A549 (cell line): Measurements from ENCODE around the gene NTM. TPM values are rescaled to one million over a fixed set of nuclear protein-coding genes. Genes with fewer than 3 reads are reported as not detected.

Source experiments
- ATAC-seq, 2 experiments: fragments of 200-7000 bp in 1 of 2; fragments of >200 bp in 1 of 2; cut with Nextera tagmentation in 1 of 2; cut with Tn5 transposase in 1 of 2; 3 replicates each; pipeline versions ENCODE4 v1.8.0 to v1.9.1; 2018 to 2020; ENCODE audit warnings: mild to moderate bottlenecking in 1 of 2, moderate library complexity in 1 of 2
- CTCF ChIA-PET: fragments of 300-600 bp; sonication (Branson Sonifier 250); formaldehyde crosslinking; extraction: SDS; loops from one replicate; lab custom pipeline; 2021; ENCODE audit warnings: antibody characterized with exemption, inconsistent platforms; lab: Yijun Ruan, JAX
- POLR2A ChIA-PET: fragments of 350-600 bp; formaldehyde crosslinking; extraction: SDS; loops from one replicate; lab custom pipeline; 2021; ENCODE audit warnings: antibody characterized with exemption, inconsistent platforms; lab: Yijun Ruan, JAX
- DNase-seq, 2 experiments: peaks; one replicate each; pipeline versions ENCODE4 v3.0.0 to v3.0.0-alpha.2; 2011 to 2016; ENCODE audit warnings: low read depth in 1 of 2, low spot score in 1 of 2
- FAIRE-seq: peaks from 2 replicates; lab custom pipeline; 2011; peaks lifted over from hg19 to GRCh38; lab: Jason Lieb, UNC
- H3K27ac ChIP-seq, 2 experiments: fragments of >200 bp; sonication (Bioruptor Twin); formaldehyde crosslinking; 3 replicates each; pipeline ENCODE4 v1.5.1; 2016 to 2017
- H3K4me1 ChIP-seq: fragments of >200 bp; sonication (Bioruptor Twin); formaldehyde crosslinking; 3 replicates; pipeline ENCODE4 v1.6.1; 2016
- H3K4me2 ChIP-seq: fragments of >200 bp; sonication (Bioruptor Twin); formaldehyde crosslinking; 3 replicates; pipeline ENCODE4 v1.6.1; 2016
- H3K4me3 ChIP-seq: fragments of >200 bp; sonication (Bioruptor Twin); formaldehyde crosslinking; 3 replicates; pipeline ENCODE4 v1.5.1; 2016
- H3K9me3 ChIP-seq: fragments of >200 bp; sonication (Bioruptor Twin); formaldehyde crosslinking; 3 replicates; pipeline ENCODE4 v1.6.1; 2016
- CBX2 ChIP-seq: fragments of 200-600 bp; sonication (generic); IDR thresholded peaks from 2 replicates; pipeline ENCODE4 v1.6.1; 2016; ENCODE audit warnings: low read depth, mild to moderate bottlenecking, borderline replicate concordance
- CBX8 ChIP-seq: fragments of 200-600 bp; sonication (generic); IDR thresholded peaks from 2 replicates; pipeline ENCODE4 v1.6.1; 2016
- CHD4 ChIP-seq: fragments of 200-600 bp; sonication (generic); IDR thresholded peaks from 2 replicates; pipeline ENCODE4 v1.6.1; 2016; ENCODE audit warnings: antibody characterized with exemption, mild to moderate bottlenecking, borderline replicate concordance
- EHF ChIP-seq: fragments of 250-450 bp; sonication (Bioruptor Pico); IDR thresholded peaks from 2 replicates; pipeline ENCODE4 v1.5.0; 2020; ENCODE audit warnings: mild to moderate bottlenecking
- FOSB ChIP-seq: fragments of 250-450 bp; sonication (Bioruptor Pico); IDR thresholded peaks from 2 replicates; pipeline ENCODE4 v1.5.0; 2020; ENCODE audit warnings: mild to moderate bottlenecking, moderate library complexity
- FOXS1 ChIP-seq: fragments of 250-450 bp; sonication (Bioruptor Pico); IDR thresholded peaks from 2 replicates; pipeline ENCODE4 v1.5.0; 2020; ENCODE audit warnings: mild to moderate bottlenecking, moderate library complexity
- GATA3 ChIP-seq: IDR thresholded peaks from 2 replicates; pipeline ENCODE4 v1.6.1; 2012; ENCODE audit warnings: borderline replicate concordance
- HDAC2 ChIP-seq: fragments of 200-600 bp; sonication (generic); IDR thresholded peaks from 2 replicates; pipeline ENCODE4 v1.6.1; 2016
- HOXA7 ChIP-seq: fragments of 250-450 bp; sonication (Bioruptor Pico); IDR thresholded peaks from 2 replicates; pipeline ENCODE4 v1.5.0; 2020; ENCODE audit warnings: mild to moderate bottlenecking, moderate library complexity
- HOXB5 ChIP-seq: fragments of 250-450 bp; sonication (Bioruptor Pico); IDR thresholded peaks from 2 replicates; pipeline ENCODE4 v1.5.0; 2020; ENCODE audit warnings: mild to moderate bottlenecking, moderate library complexity
- JUN ChIP-seq, 2 experiments: fragments of >200 bp; sonication (Bioruptor Twin); formaldehyde crosslinking; IDR thresholded peaks; 2 replicates in 1 of 2; 3 replicates in 1 of 2; pipeline ENCODE4 v1.6.1; 2016 to 2017
- JUNB ChIP-seq: fragments of >200 bp; sonication (Bioruptor Twin); formaldehyde crosslinking; IDR thresholded peaks from 2 replicates; pipeline ENCODE4 v1.6.1; 2016
- KDM1A ChIP-seq: fragments of 200-600 bp; sonication (generic); IDR thresholded peaks from 2 replicates; pipeline ENCODE4 v1.6.1; 2016; ENCODE audit warnings: low read depth, mild to moderate bottlenecking
- MAFK ChIP-seq: fragments of 450-650 bp; IDR thresholded peaks from 2 replicates; pipeline ENCODE4 v1.6.1; 2014; ENCODE audit not compliant: partially characterized antibody
- MAX ChIP-seq: IDR thresholded peaks from 2 replicates; pipeline ENCODE4 v1.6.1; 2012
- PHF8 ChIP-seq: fragments of 200-600 bp; sonication (generic); IDR thresholded peaks from 2 replicates; pipeline ENCODE4 v1.6.1; 2016; ENCODE audit warnings: low read depth, mild to moderate bottlenecking, antibody characterized with exemption, moderate library complexity, borderline replicate concordance
- POLR2AphosphoS2 ChIP-seq: conservative IDR thresholded peaks from 2 replicates; pipeline ENCODE4 v1.6.1; 2012; ENCODE audit warnings: low read length, improper control_type of control experiment, inconsistent platforms
- RAD21 ChIP-seq, 2 experiments: fragments of >200 bp in 1 of 2; sonication (Bioruptor Twin) in 1 of 2; formaldehyde crosslinking in 1 of 2; IDR thresholded peaks in 1 of 2; conservative IDR thresholded peaks in 1 of 2; 2 replicates in 1 of 2; 3 replicates in 1 of 2; pipeline ENCODE4 v1.6.1; 2012 to 2018; ENCODE audit warnings: inconsistent platforms in 1 of 2
- REST ChIP-seq: fragments of 200-600 bp; sonication (generic); IDR thresholded peaks from 2 replicates; pipeline ENCODE4 v1.6.1; 2016; ENCODE audit warnings: antibody characterized with exemption, mild to moderate bottlenecking, moderate library complexity
- RNF2 ChIP-seq: fragments of 200-600 bp; sonication (generic); IDR thresholded peaks from 2 replicates; pipeline ENCODE4 v1.6.1; 2016; ENCODE audit warnings: low read depth, mild to moderate bottlenecking, antibody characterized with exemption, moderate library complexity, borderline replicate concordance
- SMC3 ChIP-seq: fragments of >200 bp; sonication (Bioruptor Twin); formaldehyde crosslinking; IDR thresholded peaks from 3 replicates; pipeline ENCODE4 v1.6.1; 2018; ENCODE audit warnings: inconsistent platforms
- TFCP2L1 ChIP-seq: fragments of 250-450 bp; sonication (Bioruptor Pico); IDR thresholded peaks from 2 replicates; pipeline ENCODE4 v1.5.0; 2021; ENCODE audit warnings: mild to moderate bottlenecking
- WGBS: methylation state at CpG from one replicate; pipeline ENCODE4 v1.1.6; 2017; ENCODE audit errors: missing lambda C conversion rate; 5-methylcytosine and 5-hydroxymethylcytosine counted together
- polyA plus RNA-seq, 4 experiments: library from polyadenylated mRNA; depleted of rRNA in 3 of 4; stranded (reverse); fragments of >200 nt; fragmentation: RNase III in 1 of 4; extraction: RNeasy Plus Mini Kit Qiagen cat#74134 plus additional on column Dnase treatment in 1 of 4; gene quantifications; 2 replicates in 3 of 4; 3 replicates in 1 of 4; pipeline ENCODE4 v1.2.3, GENCODE V29; 2011 to 2017
- TF ChIP-seq, protein P1 (sequence below): fragments of 150-350 bp; IDR thresholded peaks from 2 replicates; pipeline ENCODE4 v1.6.1; 2014; ENCODE audit warnings: low read depth, mild to moderate bottlenecking, low read length
- TF ChIP-seq, protein P2 (sequence below): fragments of 250-450 bp; sonication (Bioruptor Pico); IDR thresholded peaks from 2 replicates; pipeline ENCODE4 v1.5.0; 2021; ENCODE audit warnings: mild to moderate bottlenecking, moderate library complexity, borderline replicate concordance
- TF ChIP-seq, protein P3 (sequence below): fragments of 250-450 bp; sonication (Bioruptor Pico); IDR thresholded peaks from 2 replicates; pipeline ENCODE4 v1.5.0; 2020; ENCODE audit warnings: low read depth, mild to moderate bottlenecking, moderate library complexity

Gene NTM
- polyA plus RNA-seq, 2 of the 4 experiments (the other 2 are of a cell fraction): not detected

DNA sequence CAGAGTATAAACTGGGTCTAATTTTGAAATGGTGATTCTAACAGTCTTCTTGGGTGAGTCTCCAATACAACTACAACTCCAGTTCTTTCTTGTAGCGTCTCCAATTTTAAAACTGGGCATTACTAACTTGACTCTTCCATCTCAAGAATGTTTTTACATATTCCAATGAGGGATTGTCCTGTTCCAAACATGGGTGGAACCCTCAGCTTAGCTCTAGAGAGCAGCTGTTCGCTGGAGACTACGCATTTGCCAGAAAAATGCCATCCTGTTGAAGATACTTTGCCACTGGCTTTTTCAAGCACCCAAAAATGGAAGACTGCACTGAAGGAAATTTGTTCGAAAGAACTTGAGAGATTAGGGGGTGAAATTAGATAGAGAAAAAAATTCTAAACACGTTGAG is 870.0 kb downstream of the NTM start (continued):
- TF ChIP-seq CHD4: no peak
- TF ChIP-seq JUNB: no peak
- no peak for TF ChIP-seq TFCP2L1 (CRISPR knock-in tag)
- TF ChIP-seq RAD21 (conservative IDR thresholded peaks at IDR 0.05 in 1 of 2, IDR thresholded peaks at IDR 0.05 in 1 of 2): no peak
- TF ChIP-seq HOXB5 (CRISPR knock-in tag): no peak
- no peak for TF ChIP-seq REST

- no peak overlapping the region for H3K4me3 ChIP-seq
- DNase-seq (no peak), ATAC-seq (no peak), FAIRE-seq (no peak)
- CTCF ChIA-PET: no interaction called here
- POLR2A ChIA-PET: no interaction called here
- no peaks in the 10 kb centered on the region for H3K4me1 ChIP-seq
- no peak overlapping the region for H3K4me2 ChIP-seq
- TF ChIP-seq MAFK: no peak
- TF ChIP-seq, protein P1, sequence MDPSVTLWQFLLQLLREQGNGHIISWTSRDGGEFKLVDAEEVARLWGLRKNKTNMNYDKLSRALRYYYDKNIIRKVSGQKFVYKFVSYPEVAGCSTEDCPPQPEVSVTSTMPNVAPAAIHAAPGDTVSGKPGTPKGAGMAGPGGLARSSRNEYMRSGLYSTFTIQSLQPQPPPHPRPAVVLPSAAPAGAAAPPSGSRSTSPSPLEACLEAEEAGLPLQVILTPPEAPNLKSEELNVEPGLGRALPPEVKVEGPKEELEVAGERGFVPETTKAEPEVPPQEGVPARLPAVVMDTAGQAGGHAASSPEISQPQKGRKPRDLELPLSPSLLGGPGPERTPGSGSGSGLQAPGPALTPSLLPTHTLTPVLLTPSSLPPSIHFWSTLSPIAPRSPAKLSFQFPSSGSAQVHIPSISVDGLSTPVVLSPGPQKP: no peak
- no peak for TF ChIP-seq GATA3
- no peak for TF ChIP-seq KDM1A
- TF ChIP-seq CBX8: no peak
- TF ChIP-seq JUN (IDR thresholded peaks at IDR 0.05): no peak
- TF ChIP-seq FOXS1 (CRISPR knock-in tag): no peak
- no peak for TF ChIP-seq POLR2AphosphoS2
- no peak for TF ChIP-seq FOSB (CRISPR knock-in tag)
- TF ChIP-seq, protein P2, sequence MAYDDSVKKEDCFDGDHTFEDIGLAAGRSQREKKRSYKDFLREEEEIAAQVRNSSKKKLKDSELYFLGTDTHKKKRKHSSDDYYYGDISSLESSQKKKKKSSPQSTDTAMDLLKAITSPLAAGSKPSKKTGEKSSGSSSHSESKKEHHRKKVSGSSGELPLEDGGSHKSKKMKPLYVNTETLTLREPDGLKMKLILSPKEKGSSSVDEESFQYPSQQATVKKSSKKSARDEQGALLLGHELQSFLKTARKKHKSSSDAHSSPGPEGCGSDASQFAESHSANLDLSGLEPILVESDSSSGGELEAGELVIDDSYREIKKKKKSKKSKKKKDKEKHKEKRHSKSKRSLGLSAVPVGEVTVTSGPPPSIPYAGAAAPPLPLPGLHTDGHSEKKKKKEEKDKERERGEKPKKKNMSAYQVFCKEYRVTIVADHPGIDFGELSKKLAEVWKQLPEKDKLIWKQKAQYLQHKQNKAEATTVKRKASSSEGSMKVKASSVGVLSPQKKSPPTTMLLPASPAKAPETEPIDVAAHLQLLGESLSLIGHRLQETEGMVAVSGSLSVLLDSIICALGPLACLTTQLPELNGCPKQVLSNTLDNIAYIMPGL (CRISPR knock-in tag): no peak
- TF ChIP-seq SMC3: no peak
- no peak for TF ChIP-seq CBX2
- no peak for TF ChIP-seq MAX
- TF ChIP-seq, all 56 proteins: peak for 0
- 0% methylated on average over 5 of the region's 5 CpGs for WGBS
- H3K9me3 ChIP-seq: no peaks in the 10 kb centered on the region
- H3K27ac ChIP-seq: no peak overlapping the region
These were observed 872.2 kb downstream of the NTM start for GRCh38 chr11:132242632-132243031.

GRCh38 chr11:132244846-132245245 is 874.4 kb downstream of the NTM start:
- POLR2A ChIA-PET: no interaction called here
- Histone ChIP-seq H3K27ac (no peak overlapping the region), H3K4me2 (no peak overlapping the region), H3K4me3 (no peak overlapping the region), H3K4me1 (no peaks in the 10 kb centered on the region), H3K9me3 (no peaks in the 10 kb centered on the region)
- FAIRE-seq: no peak
- no peak for DNase-seq
- no peak for ATAC-seq
- WGBS: 5% methylated on average over 13 of the region's 13 CpGs
- CTCF ChIA-PET: no interaction called here
- TF ChIP-seq, protein P3, sequence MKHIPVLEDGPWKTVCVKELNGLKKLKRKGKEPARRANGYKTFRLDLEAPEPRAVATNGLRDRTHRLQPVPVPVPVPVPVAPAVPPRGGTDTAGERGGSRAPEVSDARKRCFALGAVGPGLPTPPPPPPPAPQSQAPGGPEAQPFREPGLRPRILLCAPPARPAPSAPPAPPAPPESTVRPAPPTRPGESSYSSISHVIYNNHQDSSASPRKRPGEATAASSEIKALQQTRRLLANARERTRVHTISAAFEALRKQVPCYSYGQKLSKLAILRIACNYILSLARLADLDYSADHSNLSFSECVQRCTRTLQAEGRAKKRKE (CRISPR knock-in tag): no peak
- TF ChIP-seq CBX2: no peak
- no peak for TF ChIP-seq FOXS1 (CRISPR knock-in tag)
- TF ChIP-seq PHF8: no peak
- no peak for TF ChIP-seq HOXA7 (CRISPR knock-in tag)
- no peak for TF ChIP-seq HDAC2
- no peak for TF ChIP-seq CBX8
- TF ChIP-seq TFCP2L1 (CRISPR knock-in tag): no peak
- no peak for TF ChIP-seq POLR2AphosphoS2
- TF ChIP-seq MAFK: no peak
- no peak for TF ChIP-seq RNF2
- no peak for TF ChIP-seq JUNB
- TF ChIP-seq REST: no peak
- no peak for TF ChIP-seq EHF
